ENCODE measurements around the gene DMD.
A peak's percentile ranks its signal among the peaks of the same experiment; 100 is the strongest.

DNA sequence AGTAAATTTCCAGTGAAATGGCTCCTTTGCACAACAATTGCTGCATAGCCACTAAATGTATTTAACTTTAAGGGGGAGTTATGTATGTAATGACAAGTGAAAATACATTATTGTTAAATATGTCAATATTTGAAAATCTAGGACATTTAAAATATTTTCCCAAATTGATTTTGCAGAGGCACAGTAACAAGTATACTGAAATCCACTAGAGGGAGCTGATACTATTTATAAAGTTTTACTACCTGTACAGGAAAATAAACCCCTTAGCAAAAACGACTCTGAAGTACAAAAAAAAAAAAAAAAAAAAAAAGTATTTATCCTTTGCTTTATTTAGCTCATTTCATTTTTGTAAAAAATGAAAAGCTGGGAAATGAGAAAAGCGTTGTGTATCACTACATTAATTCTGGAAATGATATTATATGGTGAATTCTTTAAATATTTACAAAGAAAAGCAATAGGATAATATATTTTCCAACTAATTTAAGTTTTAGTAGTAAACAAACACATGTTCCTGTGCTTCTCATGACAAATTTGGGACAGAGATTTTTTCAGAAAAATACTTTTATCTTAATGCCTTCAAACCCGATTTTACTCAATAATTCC, 727.7 kb downstream of the DMD start:
- TF ChIP-seq, protein P1, sequence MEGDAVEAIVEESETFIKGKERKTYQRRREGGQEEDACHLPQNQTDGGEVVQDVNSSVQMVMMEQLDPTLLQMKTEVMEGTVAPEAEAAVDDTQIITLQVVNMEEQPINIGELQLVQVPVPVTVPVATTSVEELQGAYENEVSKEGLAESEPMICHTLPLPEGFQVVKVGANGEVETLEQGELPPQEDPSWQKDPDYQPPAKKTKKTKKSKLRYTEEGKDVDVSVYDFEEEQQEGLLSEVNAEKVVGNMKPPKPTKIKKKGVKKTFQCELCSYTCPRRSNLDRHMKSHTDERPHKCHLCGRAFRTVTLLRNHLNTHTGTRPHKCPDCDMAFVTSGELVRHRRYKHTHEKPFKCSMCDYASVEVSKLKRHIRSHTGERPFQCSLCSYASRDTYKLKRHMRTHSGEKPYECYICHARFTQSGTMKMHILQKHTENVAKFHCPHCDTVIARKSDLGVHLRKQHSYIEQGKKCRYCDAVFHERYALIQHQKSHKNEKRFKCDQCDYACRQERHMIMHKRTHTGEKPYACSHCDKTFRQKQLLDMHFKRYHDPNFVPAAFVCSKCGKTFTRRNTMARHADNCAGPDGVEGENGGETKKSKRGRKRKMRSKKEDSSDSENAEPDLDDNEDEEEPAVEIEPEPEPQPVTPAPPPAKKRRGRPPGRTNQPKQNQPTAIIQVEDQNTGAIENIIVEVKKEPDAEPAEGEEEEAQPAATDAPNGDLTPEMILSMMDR (IDR thresholded peaks at IDR 0.05; ENCODE audit: poor library complexity, severe bottlenecking), result peak; percentile 56
- peak; percentile 65 for TF ChIP-seq SMC3 (conservative IDR thresholded peaks at IDR 0.05; ENCODE audit: poor library complexity)
